DLD1 (cell line): ENCODE results near the gene FFAR3.
"Not testable (repeated sequence)": the region's sequence is repeated elsewhere in the genome, so short reads cannot be mapped to it uniquely, and the experiment has no call there.

Source experiments
- in situ Hi-C: cut with HindIII; loops from 2 replicates; pipeline ENCODE4 v1.10.0; 2017; ENCODE audit warnings: low sequenced_read_pairs

The FFAR3 gene

DNA sequence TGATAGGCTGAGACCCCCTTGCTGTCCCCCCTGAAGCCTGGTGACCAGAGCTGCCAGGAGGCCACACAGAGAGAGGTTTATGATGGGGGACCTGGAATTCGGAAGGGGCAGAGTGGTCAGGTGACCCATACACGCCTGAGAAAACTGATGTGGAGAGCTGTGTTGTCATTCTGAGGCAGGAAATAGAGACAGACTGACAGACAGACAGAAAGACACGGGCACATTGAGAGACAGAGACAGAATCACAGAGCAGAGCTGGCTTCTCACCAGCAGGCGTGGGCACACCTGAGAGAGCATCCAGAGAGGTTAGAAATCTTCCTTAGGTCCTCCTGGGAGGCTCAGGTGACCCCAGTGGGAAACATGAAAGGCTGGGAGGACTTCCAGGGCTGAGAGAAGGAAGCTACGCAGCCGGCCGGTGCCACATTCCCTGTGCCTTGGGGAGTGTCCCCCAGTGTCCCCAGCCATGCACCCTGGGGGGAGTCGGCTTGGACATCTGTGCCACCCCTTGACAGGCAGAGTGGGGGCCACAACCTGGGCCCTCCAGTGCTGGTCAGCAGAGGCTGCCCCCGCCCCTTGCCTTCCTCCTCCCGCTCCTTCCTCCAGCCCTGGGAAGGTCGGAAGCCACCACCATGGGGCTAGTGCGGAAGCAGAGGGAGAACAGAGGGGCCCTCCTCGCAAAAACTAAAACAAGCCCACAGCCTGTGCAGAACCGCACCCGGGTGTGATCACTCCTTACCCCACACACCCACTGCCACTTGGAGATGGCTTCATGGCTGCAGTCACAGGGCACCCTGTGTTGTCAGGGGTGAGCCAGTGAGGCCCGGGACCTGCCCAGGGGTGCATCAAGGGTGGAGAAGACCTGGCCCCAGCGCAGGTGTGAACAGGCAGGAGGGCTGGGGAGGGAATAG is 8.4 kb upstream of the FFAR3 start:
- in situ Hi-C loops: loop anchor here (5.0 kb wide), 1 partner anchor 82 kb away; no protein-coding TSS in a partner anchor

DNA sequence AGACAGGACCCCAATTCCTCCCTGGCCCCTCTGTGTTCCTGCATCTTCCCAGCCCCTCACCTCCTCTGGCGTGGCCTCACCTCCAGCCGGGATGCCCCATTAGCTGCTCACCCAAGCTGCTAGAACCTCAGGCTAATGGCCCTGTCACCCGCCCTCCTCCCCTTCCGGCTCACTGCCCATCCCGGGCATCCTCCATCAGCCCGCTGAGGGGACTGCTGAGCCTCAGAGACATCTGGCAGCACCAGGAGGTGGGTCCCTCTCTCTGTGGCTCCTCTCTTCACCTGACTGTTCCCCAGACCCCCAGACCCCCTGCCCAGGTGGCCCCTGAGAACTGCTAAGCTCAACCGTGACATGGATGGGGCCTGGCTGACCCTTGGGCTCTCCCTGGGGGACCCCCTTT is 7.7 kb upstream of the FFAR3 start:
- in situ Hi-C loops: loop anchor here (5.0 kb wide), 1 partner anchor 82 kb away; no protein-coding TSS in a partner anchor

DNA sequence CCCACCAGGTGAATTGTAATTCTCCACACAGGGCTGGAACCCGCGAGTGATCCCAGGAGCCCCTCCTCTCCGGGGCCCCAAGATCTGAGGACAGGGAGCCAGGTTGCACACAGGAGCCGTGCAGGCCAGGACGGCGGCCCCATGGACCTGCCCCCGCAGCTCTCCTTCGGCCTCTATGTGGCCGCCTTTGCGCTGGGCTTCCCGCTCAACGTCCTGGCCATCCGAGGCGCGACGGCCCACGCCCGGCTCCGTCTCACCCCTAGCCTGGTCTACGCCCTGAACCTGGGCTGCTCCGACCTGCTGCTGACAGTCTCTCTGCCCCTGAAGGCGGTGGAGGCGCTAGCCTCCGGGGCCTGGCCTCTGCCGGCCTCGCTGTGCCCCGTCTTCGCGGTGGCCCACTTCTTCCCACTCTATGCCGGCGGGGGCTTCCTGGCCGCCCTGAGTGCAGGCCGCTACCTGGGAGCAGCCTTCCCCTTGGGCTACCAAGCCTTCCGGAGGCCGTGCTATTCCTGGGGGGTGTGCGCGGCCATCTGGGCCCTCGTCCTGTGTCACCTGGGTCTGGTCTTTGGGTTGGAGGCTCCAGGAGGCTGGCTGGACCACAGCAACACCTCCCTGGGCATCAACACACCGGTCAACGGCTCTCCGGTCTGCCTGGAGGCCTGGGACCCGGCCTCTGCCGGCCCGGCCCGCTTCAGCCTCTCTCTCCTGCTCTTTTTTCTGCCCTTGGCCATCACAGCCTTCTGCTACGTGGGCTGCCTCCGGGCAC is 6.7 kb upstream of the FFAR3 start:
- in situ Hi-C loops: loop anchor here (5.0 kb wide), 1 partner anchor 81 kb away; no protein-coding TSS in a partner anchor

DNA sequence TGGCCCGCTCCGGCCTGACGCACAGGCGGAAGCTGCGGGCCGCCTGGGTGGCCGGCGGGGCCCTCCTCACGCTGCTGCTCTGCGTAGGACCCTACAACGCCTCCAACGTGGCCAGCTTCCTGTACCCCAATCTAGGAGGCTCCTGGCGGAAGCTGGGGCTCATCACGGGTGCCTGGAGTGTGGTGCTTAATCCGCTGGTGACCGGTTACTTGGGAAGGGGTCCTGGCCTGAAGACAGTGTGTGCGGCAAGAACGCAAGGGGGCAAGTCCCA is 6.1 kb upstream of the FFAR3 start:
- in situ Hi-C loops: loop anchor here (5.0 kb wide), 1 partner anchor 80 kb away; no protein-coding TSS in a partner anchor

DNA sequence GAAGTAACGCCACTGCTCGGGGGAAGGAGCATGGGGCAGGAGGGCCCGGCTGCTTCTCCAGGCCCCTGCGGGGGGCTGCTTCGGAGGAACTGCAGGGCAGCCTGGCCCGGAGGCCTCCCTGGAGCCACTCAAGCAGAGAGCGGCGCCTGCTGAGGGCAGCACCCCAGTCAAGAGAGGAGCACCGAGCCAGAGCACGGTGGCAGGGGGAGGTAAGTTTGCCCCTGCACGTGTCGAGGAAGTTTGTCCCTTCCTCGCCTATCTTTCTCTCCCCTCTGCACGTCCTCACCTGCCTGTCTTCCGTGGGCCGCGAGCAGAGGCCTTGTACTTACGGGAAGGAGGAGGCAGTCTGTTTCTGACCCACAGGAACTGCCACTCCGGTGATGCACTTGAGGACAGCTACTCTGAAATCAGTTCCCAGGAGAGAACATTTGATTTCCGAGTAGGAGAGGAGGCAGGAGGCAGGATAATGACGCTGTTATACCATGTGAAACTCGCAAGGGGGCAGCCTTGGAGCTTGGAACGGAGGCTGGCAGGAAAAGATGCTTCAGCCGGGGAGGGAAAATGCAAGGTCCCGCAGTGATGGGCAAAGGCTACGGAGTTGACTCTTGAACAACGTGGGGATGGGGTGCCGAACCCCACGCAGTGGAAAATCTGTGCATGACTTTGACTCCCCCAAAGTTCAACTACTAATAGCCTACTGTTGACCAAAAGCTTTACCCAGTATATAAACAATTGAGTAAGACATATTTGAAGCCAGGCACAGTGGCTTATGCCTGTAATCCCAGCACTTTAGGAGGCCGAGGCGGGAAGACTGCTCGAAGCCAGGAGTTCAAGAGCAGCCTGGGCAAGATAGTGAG is 5.6 kb upstream of the FFAR3 start:
- in situ Hi-C loops: loop anchor here (5.0 kb wide), 1 partner anchor 80 kb away; no protein-coding TSS in a partner anchor

DNA sequence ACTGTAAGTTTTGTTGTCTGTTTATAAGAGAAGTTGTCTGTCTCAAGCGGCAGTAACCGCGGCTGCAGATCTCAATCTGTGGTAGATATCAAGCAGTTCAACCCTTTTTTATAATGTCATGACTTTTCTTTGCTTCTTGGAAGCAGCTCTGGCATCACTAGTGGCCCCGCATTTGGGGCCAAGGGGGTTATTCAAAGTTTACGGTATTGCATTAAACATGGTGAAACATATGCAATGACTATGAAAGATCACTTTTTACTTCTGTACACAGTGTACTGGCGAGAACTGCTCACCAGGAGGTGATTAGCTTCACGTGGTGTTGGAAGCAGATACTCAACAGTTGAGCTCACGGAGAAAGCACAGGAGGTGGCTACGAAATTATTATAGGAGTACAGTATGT is 4.6 kb upstream of the FFAR3 start:
- in situ Hi-C loops: loop anchor here (5.0 kb wide), 1 partner anchor 79 kb away; no protein-coding TSS in a partner anchor

- in situ Hi-C loops: loop anchor here (5.0 kb wide), 1 partner anchor 77 kb away; no protein-coding TSS in a partner anchor
These were observed 3.4 kb upstream of the FFAR3 start for GRCh38 chr19:35354898-35355297.

- in situ Hi-C loops: no loop called here
These were observed 2.3 kb upstream of the FFAR3 start for GRCh38 chr19:35355791-35356460.

- in situ Hi-C loops: not testable (repeated sequence)
These were observed 574 bp downstream of the FFAR3 start for GRCh38 chr19:35358834-35359233.

- in situ Hi-C loops: not testable (repeated sequence)
These were observed 1.1 kb downstream of the FFAR3 start for GRCh38 chr19:35359395-35359794.

GRCh38 chr19:35360081-35360480 is 1.8 kb downstream of the FFAR3 start:
- in situ Hi-C loops: not testable (repeated sequence)

DNA sequence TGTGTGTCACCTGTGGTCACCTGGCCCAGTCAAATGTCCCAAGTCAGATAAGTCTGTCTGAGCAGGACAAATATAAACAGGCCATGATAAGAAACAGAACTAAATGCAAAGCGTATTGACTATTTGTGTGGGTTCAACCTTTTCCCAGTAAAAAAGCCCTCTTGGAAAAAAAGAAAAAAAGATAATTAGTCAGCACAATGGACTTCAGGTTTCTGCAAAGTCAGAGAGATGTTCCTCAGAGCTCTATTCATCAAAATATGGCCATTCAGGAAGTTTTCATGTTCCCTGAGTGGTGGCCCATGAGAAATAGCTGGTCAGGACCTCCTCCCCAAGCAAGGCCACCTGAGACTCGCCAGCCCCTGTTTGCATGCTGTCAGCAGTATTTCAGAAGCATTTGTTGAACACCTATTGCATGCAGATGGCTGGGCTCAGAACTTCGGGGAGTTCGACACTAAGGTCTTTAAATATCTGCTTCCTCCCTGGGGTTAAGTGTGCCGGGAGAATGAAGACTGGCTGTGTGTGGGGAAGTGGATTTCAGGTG is 2.7 kb downstream of the FFAR3 start:
- in situ Hi-C loops: no loop called here

DNA sequence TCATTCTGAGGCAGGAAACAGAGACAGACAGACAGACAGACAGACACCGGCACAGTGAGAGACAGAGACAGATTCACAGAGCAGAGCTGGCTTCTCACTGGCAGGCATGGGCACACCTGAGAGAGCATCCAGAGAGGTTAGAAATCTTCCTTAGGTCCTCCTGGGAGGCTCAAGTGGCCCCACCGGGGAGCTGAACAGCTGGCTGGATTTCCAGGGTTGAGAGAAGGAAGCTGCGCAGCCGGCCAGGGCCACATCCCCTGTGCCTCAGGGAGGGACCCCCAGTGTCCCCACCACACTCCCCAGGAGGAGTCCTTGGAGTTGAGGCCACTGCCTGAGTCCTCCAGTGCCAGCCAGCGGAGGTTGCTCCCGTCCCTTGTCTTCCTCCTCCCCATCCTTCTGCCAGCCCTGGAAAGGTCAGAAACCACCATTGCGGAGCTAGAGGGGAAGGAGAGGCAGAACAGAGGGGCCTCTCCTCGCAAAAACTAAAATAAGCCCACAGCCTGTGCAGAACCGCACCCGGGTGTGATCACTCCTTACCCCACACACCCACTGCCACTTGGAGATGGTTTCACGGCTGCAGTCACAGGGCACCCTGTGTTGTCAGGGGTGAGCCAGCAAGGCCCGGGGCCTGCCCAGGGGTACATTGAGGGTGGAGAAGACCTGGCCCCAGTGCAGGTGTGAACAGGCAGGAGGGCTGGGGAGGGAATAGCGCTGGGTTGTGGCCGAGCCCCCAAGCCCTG is 4.2 kb downstream of the FFAR3 start:
- in situ Hi-C loops: no loop called here

DNA sequence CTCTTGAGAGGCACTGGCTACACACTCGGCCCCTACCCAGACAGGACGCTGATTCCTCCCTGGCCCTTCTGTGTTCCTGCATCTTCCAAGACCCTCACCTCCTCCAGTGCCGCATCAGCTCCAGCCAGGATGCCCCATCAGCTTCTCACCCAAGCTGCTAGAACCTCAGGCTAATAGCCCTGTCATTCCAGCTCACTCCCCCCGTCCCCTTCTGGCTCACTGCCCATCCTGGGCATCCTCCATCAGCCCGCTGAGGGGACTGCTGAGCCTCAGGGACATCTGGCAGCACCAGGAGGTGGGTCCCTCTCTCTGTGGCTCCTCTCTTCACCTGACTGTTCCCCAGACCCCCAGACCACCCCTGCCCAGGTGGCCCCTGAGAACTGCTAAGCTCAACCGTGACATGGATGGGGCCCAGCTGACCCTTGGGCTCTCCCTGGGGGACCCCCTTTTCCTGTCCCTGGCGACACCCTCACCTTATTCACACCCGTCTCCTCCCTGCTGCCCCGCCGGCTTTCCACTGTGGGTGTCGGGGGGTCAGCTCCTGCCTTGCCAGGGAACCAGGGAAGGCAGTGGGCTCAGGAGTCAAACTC is 4.8 kb downstream of the FFAR3 start:
- in situ Hi-C loops: no loop called here

GRCh38 chr19:35363711-35364425 is 5.6 kb downstream of the FFAR3 start:
- in situ Hi-C loops: no loop called here

DNA sequence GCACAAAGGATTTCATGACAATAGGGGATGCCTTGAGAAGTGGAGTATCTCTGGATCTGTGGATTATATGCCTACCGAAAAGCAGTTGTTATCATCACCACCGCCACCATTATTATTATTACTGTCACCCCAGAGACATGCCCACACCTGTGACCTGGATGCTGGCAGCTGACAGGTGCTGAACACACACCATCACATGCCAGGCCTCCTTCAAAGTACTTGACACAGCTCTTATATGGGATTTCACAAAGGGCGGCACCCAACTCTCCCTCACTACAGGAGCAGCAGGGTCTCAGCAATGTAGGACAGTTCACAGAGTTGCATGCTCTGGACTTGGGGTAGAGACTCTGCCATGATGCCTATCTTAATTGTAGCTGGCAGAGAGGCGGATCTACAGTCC is 7.0 kb downstream of the FFAR3 start:
- in situ Hi-C loops: no loop called here

- in situ Hi-C loops: no loop called here
These were observed 10.1 kb downstream of the FFAR3 start for GRCh38 chr19:35368378-35368777.

- in situ Hi-C loops: no loop called here
These were observed 11.3 kb downstream of the FFAR3 start for GRCh38 chr19:35369522-35369921.
